Stimulated activated CD8-positive, alpha-beta memory T cell treated with anti-CD3 and anti-CD28 coated beads, Interleukin-2, amount 100 ng/mL, for 48 hours (primary cell): ENCODE data around the gene CLPTM1L.
"Not testable (repeated sequence)": the region's sequence is repeated elsewhere in the genome, so short reads cannot be mapped to it uniquely, and the experiment has no call there.

Source experiments
- DNase-seq, 2 donors: peaks; one replicate each; pipeline ENCODE4 v3.0.0-alpha.2; 2020; ENCODE audit warnings: low read depth in 2 of 2

Gene CLPTM1L

GRCh38 chr5:1326532-1326875, 18.4 kb downstream of the CLPTM1L start:
- DNase-seq, result not testable (repeated sequence)

- no peak for DNase-seq
Measured at GRCh38 chr5:1325870-1326531, 18.9 kb downstream of the CLPTM1L start.

DNA sequence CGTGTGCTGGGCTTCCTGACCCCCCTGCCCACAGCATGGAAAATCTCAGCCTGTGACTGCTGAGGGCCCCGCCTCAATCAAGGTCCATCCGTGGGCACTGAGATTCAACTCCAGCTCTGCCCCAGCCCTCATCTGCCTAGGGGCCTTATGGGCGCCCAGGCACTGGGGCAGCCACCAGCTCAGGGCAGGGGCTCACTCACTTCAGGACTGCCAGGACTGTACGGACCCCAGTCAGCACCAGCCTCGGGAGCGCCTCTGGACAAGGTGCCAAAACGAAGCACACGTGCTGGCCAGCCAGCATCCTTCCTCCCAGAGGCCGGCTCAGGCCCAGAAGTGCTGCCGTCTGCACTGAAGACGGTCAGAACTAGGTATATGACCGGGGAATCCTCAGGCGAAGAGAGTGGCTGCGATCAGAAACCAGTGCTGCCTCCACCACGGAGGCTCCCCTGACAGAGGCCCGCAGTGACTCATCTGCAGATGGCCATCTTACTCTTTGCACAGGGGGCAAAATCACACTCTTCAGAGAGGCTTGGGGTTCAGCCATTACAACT, 19.6 kb downstream of the CLPTM1L start:
- no peak for DNase-seq

DNA sequence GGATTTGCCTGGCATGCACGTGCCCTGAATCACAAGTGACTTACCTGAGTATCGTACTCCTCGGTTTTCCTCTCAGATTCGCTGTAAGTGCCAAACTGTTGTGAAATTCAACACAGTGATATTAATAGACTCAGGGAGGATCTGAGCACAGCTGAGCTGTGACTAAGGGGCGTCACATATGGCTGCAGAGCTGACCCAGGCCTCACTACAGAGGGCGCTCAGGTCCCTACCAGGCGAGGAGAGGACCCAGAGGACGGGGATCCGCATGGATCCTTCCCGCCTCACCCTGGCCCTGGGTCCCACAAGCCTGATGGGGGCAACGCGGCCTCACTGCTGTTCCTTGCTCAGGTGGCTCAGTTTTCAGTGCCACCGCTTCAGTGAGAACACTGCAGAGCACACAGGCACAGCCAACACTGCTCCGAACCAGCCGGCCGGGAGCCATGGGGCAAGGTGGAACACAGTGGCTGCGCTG, 20.1 kb downstream of the CLPTM1L start:
- no peak for DNase-seq

- no peak for DNase-seq
Measured at GRCh38 chr5:1324301-1324700, 20.6 kb downstream of the CLPTM1L start.

GRCh38 chr5:1323803-1324173, 21.1 kb downstream of the CLPTM1L start:
- DNase-seq, result no peak

DNA sequence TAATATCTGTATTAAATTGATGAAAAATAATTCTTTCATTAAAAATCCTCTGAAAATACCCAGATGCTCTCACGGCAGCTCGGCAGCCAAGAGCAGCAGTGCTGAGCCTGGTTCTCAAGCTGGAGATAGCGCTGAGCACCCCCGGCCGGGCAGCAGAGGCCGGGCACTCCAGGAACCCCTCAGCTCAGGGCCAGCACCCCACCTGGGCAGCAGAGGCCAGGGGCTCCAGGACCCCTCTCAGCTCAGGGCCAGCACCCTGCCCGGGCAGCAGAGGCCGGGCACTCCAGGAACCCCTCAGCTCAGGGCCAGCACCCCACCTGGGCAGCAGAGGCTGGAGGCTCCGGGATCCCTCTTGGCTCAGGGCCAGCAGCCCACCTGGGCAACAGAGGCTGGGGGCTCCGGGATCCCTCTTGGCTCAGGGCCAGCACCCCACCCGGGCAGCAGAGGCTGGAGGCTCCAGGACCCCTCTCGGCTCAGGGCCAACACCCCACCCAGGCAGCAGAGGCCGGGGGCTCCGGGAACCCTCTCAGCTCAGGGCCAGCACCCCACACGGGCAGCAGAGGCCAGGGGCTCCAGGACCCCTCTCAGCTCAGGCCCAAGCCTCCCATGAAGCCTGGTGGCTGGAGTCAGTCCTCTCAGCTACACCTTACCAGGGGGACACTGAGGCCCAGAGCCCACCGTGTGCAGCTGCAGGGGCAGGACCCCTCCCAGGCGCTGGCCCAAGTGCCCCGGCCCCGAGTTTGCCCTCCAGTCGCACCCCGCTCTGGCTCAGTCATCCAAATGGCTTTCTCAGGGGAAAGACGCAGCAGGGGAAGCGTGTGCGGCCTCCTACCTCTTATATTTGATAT, 21.7 kb downstream of the CLPTM1L start:
- DNase-seq, result no peak

- no peak for DNase-seq
Measured at GRCh38 chr5:1322036-1322900, 22.6 kb downstream of the CLPTM1L start.

- no peak for DNase-seq
Measured at GRCh38 chr5:1321576-1321975, 23.3 kb downstream of the CLPTM1L start.

GRCh38 chr5:1320436-1321344, 24.2 kb downstream of the CLPTM1L start:
- DNase-seq, result no peak

- no peak for DNase-seq
Measured at GRCh38 chr5:1319436-1320256, 25.3 kb downstream of the CLPTM1L start.

DNA sequence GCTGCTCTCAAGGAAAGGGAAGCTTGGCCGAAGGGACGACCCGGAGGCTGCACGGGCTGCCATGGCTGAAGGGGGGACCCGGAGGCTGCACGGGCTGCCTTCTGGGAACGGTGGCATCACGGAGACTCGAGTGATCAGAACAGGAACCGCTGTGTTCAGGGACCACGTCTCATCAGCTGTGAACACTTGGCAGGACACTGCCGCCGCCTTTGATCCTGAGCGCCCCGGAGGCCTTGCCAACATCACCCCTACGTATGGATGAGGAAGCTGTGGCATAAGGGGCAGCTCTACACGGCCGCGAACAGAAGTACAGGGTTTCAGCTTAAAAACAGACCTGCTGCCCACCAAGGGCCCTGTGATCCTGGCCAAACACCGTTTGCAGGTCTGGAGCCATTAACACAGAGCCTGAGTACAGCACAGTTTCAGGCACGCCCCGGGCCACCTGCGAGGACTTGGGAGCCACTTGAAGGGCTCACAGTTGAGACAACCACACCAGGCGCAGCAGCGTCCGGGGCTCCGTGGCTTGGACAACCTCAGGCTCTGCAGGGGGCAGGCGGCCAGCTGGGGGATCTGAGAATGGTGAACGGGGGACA, 26.1 kb downstream of the CLPTM1L start:
- no peak for DNase-seq

DNA sequence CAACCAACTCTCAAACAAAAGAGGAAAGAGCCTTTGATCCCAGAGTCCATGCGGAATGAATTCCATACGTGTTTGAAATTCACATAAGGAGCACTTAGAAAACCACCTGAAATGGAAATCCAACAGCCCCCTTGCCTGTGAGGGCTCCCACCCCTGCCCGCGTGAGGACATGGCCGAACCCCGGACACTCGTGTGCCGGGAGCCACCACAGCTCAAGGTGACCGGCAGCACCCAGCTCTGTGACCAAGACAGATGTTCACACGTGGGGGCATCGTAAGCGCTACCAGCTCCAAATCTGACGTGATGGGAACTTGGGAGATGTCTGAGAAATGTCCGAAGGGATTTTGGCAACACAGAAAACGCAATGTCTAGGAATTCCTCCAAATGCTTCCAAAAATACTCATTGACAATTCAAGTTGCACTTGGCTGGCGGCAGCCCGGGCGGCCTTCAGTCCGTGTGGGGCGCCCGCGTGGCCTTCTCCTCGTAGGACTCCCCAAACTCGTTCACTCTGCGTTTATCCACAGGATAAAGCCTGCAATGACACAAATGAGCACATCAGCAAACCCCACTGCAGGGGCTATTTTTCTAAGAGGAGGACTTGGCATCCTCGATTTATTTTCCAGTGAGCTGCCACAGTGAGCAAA, 26.9 kb downstream of the CLPTM1L start:
- DNase-seq, result no peak

GRCh38 chr5:1316588-1317340, 28.1 kb downstream of the CLPTM1L start:
- DNase-seq, result no peak

GRCh38 chr5:1315709-1316587, 29.0 kb downstream of the CLPTM1L start:
- DNase-seq, result peak in 1 of 2 donors; percentile 20

DNA sequence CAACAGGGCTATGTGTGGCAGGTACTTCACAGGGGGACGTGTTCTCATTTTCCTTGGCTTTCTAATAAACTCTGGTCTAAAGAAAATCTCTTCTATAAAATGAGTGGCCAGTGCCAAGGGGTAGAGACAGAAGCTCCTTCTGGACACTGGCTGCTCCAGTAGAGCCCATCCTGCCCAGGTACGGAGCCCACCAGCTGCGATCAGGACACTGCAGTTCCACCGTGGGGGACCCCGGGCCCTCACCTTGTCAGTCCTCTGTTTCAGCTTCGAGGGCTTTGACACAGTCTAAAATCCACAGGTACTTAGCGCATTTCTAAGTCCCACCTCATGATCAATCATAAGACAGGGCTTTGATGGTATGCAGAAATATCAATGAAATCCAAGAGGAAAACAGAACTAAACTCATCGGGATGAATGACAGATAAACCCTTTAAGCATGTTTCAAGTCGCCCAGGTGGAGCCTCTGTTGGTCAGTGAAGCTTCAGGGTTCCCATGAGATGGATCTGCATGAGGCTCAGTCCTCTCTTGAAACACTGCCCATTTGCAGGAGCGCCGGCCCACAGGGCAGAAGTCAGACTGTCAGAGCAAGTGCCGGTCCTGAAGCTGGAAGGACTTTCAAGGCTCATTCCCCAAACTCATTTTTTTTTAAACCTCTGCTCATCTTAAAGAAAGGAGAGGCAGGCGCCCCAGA, 29.7 kb downstream of the CLPTM1L start:
- DNase-seq, result no peak

DNA sequence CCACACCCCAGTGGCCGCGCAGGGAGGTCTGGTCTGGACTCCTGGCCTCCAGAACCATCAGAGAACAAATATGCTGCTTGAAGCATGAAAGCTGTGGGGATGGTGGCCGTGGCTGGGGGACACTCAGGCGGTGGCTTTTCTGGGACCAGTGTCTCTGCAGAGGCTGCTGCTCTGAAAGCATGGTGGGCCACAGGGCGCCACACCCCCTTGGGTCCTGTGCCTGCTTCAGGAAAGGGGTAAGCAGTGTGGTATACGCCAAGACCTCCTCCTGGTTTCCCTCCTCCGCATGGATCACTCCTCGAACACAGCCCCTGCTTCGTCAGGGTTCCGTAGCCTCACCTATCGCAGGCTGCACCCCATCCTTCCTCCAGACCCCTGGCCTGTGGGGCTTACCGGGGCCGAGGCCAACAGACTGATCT, 30.3 kb downstream of the CLPTM1L start:
- DNase-seq, result no peak
